Endothelial cell (in vitro differentiated cells): ENCODE measurements around the gene GGT5. TPM values are rescaled to one million over a fixed set of nuclear protein-coding genes. Genes with fewer than 3 reads are reported as not detected.

Experiments used
- DNase-seq: peaks from one replicate; pipeline ENCODE4 v3.0.0; 2021; ENCODE audit warnings: low spot score
- H3K27ac Mint-ChIP-seq: one replicate; pipeline ENCODE4 v1.8.0; 2021; ENCODE audit warnings: mixed read lengths, inconsistent platforms; ENCODE audit not compliant: unreplicated experiment
- H3K27me3 Mint-ChIP-seq: one replicate; pipeline ENCODE4 v1.8.0; 2021; ENCODE audit warnings: mild to moderate bottlenecking, moderate library complexity, mixed read lengths, inconsistent platforms; ENCODE audit not compliant: unreplicated experiment
- H3K36me3 Mint-ChIP-seq: one replicate; pipeline ENCODE4 v1.8.0; 2021; ENCODE audit warnings: mild to moderate bottlenecking, low read depth, mixed read lengths, inconsistent platforms; ENCODE audit not compliant: unreplicated experiment
- H3K4me1 Mint-ChIP-seq: one replicate; pipeline ENCODE4 v1.8.0; 2021; ENCODE audit warnings: mild to moderate bottlenecking, mixed read lengths, inconsistent platforms; ENCODE audit not compliant: unreplicated experiment
- H3K4me3 Mint-ChIP-seq: one replicate; pipeline ENCODE4 v1.8.0; 2021; ENCODE audit warnings: mild to moderate bottlenecking, mixed read lengths, inconsistent platforms; ENCODE audit not compliant: unreplicated experiment
- H3K9me3 Mint-ChIP-seq: one replicate; pipeline ENCODE4 v1.8.0; 2021; ENCODE audit warnings: mixed read lengths, inconsistent platforms; ENCODE audit not compliant: unreplicated experiment
- total RNA-seq: library from RNA; stranded (reverse); fragmentation: NEBNext Ultra II Directional; extraction: Animal tissue kit (Norgen Biotek cat#: 25700); gene quantifications from one replicate; pipeline ENCODE4 v1.2.1, GENCODE V29; 2021; ENCODE audit not compliant: unreplicated experiment
- TF ChIP-seq, protein P1 (sequence below): fragments of 200-600 bp; sonication (generic); IDR thresholded peaks from one replicate; pipeline ENCODE4 v1.5.0; 2021; ENCODE audit warnings: antibody characterized with exemption; ENCODE audit not compliant: unreplicated experiment

Gene GGT5
- total RNA-seq, 1 donor from 2014 or later, result 1.6 TPM

DNA sequence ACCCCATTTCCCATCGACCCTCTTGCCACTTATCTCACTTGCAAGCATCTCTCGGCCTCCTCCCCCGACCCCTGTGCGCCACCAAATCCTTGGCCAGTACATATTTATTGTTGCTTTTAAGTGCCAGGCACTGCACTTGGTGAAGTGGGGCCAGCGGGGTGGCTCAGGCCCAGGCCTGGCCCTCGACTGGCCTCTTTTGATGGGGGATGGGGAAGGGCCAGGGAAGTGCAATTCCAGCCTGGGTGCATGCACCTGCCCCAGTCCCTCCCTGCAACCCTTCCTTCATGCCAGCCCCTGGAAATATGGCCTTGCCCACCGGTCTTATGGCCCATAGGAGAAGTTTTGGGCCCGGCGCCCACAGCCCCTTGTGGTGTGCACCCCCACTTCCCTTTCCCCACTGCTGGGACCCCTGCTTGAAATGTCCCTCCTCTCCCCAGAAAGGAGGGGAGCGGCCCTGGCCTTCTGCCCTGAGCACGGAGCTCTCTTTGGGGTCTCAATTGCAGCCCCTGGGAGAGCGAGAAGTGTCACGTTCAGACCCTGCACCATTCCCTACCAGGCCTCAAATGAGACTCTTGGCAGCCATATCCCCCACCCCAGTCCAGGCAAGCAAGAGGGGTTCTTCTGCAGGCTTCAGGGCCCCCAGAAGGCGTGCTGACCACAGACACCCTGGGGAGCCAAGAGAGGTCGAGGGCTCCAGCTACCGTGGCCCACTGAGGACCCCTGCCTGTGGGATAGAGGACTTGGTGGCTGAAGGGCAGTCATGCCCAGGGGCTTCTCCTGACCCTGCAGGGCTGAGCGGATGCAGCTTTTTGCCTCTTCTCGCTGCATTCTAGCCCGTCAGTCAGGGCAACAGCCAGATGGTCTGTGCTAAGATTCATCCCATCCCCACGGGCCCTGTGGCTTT lies 62.6 kb downstream of the GGT5 start:
- Mint-ChIP-seq H3K9me3 (no peaks in the 10 kb centered on the region), H3K27ac (no peak overlapping the region), H3K4me3 (no peak overlapping the region), H3K4me1 (peaks cover 8% of the 10 kb centered on the region), H3K27me3 (peaks cover 9% of the 10 kb centered on the region), H3K36me3 (no peaks in the 10 kb centered on the region)
- peak; percentile 41 for DNase-seq
- TF ChIP-seq, protein P1, sequence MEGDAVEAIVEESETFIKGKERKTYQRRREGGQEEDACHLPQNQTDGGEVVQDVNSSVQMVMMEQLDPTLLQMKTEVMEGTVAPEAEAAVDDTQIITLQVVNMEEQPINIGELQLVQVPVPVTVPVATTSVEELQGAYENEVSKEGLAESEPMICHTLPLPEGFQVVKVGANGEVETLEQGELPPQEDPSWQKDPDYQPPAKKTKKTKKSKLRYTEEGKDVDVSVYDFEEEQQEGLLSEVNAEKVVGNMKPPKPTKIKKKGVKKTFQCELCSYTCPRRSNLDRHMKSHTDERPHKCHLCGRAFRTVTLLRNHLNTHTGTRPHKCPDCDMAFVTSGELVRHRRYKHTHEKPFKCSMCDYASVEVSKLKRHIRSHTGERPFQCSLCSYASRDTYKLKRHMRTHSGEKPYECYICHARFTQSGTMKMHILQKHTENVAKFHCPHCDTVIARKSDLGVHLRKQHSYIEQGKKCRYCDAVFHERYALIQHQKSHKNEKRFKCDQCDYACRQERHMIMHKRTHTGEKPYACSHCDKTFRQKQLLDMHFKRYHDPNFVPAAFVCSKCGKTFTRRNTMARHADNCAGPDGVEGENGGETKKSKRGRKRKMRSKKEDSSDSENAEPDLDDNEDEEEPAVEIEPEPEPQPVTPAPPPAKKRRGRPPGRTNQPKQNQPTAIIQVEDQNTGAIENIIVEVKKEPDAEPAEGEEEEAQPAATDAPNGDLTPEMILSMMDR, result peak; percentile 22

DNA sequence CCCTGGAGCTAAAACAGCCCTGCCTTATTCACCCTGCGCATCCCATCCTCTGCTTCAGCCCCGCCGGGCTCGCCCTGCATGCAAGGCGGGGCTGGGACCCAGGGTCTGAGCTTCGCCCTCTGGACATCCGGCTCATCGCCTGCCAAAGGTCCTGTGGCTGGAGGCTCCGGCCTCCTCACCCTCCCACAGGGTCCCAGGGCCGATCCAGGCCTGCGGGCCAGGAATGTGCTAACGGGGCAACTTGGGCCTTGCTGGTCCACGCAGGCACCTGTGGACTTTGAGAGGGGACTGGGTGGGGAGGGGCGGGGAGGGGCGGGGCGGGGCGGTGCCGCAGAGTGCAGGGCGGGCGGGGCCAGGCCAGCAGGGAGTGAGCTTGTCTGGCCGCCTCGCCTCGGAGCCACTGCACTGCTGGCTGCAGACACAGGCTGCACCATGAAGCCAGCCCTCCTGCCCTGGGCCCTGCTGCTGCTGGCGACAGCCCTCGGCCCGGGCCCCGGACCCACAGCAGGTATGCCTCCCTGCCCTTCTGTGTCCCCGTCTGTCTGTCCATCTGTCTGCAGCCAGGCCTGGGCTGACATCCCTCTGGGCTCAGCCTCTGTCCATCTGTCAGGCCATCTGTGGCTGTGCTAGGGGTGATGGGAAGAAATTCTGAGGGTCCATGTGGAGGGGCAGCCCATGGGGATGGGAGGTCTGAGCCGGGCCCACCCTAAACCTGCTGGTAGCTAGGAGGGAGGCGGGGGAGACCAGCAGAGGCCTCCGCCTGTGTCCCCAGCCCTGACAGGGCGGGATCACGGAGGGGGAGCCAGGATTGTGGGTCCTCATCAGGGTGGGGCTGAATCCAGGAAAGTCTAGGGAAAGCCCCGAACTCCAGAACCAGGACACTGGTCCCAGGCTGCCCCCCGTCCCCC lies 63.5 kb downstream of the GGT5 start, which contains the start of gene SUSD2:
SUSD2 (plus strand) TSS at position 400 of the 908 bp plus-strand sequence; CDS start at position 433, 33 bp downstream.
- TF ChIP-seq, protein P1, result no peak
- H3K4me3 Mint-ChIP-seq, result no peak within 1 kb of the TSS
- no peak for DNase-seq
- H3K4me1 Mint-ChIP-seq, result peaks cover 8% of the 10 kb centered on the region
- H3K27me3 Mint-ChIP-seq, result peaks cover 5% of the 10 kb centered on the region
- no peaks in the 10 kb centered on the region for H3K36me3 Mint-ChIP-seq
- H3K9me3 Mint-ChIP-seq, result no peaks in the 10 kb centered on the region
- no peak within 1 kb of the TSS for H3K27ac Mint-ChIP-seq

DNA sequence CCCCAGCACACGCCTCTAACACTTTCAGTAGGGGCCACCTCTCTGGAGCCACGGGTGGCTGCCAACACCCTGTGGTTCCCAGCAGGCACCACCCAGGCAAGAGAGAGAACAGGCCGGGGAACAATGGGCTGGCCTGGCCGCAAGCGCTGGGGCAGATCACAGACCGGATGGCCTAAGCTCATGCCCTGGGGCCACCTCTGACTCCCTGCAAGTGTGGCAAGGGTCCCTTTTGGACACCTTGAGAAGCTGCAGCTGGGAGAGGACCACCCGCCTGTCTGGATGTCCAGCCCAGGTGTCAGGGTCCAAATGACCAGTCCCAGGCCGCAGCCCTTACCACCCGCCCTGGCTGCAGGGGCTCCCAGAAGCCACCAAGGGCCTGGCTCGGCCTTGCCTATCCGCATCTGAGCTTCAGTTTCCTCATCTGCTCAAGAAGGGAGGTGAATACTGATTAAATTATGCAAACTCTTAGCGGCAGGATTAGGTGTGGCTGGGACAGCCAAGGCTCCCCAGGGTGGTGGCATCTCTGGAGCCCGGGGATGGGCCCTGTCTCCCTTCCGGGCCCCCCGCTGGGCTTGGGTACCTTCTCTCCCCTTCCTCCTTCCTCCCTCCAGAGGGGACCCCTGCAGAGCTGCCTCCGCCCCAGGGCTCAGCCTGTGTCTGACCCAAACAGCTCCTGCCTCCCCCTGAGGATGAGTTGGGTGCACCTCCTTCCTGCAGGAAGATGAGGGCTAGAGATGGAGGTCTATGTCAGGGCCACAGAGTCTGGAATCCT lies 64.4 kb downstream of the GGT5 start:
- H3K27me3 Mint-ChIP-seq, result peaks cover 5% of the 10 kb centered on the region
- DNase-seq, result no peak
- H3K9me3 Mint-ChIP-seq, result no peaks in the 10 kb centered on the region
- H3K36me3 Mint-ChIP-seq, result no peaks in the 10 kb centered on the region
- H3K4me1 Mint-ChIP-seq, result peaks cover 8% of the 10 kb centered on the region
- TF ChIP-seq, protein P1, result no peak
- H3K4me3 Mint-ChIP-seq, result no peak overlapping the region
- H3K27ac Mint-ChIP-seq, result no peak overlapping the region

DNA sequence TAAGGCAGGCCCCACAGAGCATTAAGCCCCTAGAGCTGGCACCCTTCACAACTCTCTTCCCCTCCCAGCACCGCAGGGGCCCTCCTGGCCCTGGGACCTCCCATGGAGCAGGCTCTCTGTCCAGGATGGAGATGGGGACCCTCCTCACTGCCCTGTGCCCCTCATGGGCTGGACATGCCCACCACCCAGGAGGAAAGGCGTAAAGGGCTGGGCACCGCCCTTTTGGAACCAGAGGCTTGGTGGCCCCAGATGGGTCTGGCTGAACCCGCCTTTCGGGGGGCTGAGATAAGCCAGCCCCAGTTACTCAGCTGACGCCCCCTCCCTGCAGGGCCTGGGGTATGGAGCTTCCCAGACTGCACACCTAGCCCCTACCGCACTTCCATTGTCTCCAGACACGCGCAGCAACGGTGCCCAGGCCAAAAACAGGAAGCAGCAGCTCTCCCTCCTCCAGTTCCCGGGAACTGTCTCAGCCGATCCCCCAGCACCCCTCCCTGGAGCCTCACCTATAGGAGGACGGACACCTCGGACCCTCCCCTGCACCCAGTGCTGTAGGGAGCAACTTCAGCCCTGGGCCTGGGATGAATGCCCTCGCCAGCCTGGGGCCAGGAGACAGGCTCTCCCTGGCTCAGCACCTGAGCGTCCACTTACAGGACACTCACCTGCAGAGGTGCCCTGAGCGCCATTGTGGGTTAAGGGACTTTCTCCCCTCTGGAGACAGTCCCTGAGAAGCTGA lies 65.2 kb downstream of the GGT5 start:
- Mint-ChIP-seq H3K27ac (peak overlapping the region; percentile 52), H3K36me3 (peaks cover 4% of the 10 kb centered on the region)
- TF ChIP-seq, protein P1, result no peak

More for the DNA sequence above, 65.2 kb downstream of the GGT5 start:
- no peak for DNase-seq
- H3K4me3 Mint-ChIP-seq, result no peak overlapping the region
- peaks cover 8% of the 10 kb centered on the region for H3K4me1 Mint-ChIP-seq
- H3K9me3 Mint-ChIP-seq, result no peaks in the 10 kb centered on the region
- peaks cover 4% of the 10 kb centered on the region for H3K27me3 Mint-ChIP-seq
